NCI-H446 (cell line): Measurements from ENCODE around the gene LAPTM5.
A peak's percentile ranks its signal among the peaks of the same experiment; 100 is the strongest.
"Not testable (repeated sequence)": the region's sequence is repeated elsewhere in the genome, so short reads cannot be mapped to it uniquely, and the experiment has no call there.

ENCODE experiments used
- DNase-seq, 2 experiments: peaks; one replicate each; lab custom pipeline; 2025; lab: John Stamatoyannopoulos, UW

The LAPTM5 gene

GRCh38 chr1:30757352-30758120 is at the start of gene LAPTM5:
LAPTM5 (minus strand) TSS chr1:30757774; CDS start chr1:30757745, 29 bp downstream.
- DNase-seq: no peak

DNA sequence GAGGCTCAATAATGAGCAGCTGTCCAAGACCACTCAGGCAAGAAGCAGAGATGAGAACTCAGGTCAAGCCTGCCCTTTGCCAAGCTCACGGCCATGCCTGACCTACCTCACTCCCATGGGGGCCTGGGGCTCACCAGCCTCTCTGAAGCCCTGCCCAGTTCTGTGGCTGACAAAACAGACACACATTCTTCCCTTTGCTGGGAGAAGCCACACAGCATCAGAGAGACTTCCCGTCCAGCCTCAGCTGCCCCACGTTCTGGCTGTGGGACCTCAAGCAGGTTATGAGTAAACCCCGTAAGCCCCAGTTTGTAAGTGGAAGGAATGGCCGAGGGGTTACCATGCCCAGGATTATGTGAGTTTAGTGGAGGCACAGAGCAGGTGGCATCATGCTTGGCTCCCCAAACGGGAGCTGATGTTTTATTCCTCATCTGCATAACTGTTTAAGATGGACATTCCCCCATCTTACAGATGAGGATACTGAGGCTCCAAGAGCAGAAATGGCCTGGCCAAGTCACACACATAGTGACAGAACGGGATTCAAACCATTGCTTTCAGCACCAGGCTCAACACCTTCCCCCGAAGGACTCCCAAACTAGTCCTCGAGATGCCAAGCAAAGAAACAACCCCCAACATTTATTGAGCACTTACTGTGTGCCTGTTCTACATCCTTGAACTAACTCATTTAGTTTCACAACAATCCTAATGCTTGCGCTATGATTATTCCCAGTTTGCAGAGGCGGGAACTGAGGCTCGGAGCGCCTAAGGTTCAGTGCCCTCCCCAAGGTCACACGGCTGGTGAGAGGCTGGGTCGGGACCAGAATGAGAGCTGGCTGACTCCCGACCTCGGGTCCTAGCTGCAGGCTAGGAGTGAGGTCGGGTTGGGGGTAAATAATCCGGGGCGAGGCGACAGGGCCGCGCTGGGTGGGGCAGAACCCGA is 49.1 kb upstream of the LAPTM5 start:
- no peak for DNase-seq

DNA sequence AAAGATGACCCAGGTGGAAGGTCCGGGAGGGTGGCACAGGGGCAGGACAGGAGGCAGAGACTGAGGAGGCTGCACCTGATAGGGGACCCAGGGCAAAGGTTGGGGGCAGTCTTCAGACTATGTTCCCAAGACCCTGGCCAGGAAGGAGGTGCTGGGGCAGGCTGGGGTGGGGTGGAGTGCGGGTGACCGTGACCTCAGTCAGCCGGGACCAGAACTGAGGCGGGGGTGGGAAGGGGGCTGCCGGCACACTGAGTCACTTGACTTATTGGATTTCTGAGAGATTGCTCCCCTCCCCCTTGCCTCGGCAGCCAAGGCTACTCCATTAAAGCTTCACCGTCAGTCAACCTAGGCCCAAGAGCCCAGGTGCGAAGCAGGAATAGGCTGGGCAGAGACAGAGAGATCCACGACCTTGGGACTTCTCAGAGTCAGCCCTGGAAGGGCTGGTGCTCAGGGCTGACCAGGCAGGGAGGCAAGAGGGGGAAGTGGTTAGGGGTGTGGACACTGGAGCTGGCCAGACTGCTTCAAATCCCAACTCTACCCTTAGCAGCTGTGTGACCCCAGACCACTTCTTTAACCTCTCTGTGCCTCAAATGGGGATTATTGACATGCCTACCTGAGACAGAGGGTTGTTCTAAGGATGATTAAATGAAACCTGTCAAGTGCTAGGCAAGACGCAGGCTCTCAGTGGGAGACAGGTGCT is 47.9 kb upstream of the LAPTM5 start:
- DNase-seq: no peak

GRCh38 chr1:30804822-30805221 is 47.2 kb upstream of the LAPTM5 start:
- no peak for DNase-seq

GRCh38 chr1:30804352-30804751 is 46.8 kb upstream of the LAPTM5 start:
- no peak for DNase-seq

GRCh38 chr1:30803562-30803961 is 46.0 kb upstream of the LAPTM5 start:
- no peak for DNase-seq

DNA sequence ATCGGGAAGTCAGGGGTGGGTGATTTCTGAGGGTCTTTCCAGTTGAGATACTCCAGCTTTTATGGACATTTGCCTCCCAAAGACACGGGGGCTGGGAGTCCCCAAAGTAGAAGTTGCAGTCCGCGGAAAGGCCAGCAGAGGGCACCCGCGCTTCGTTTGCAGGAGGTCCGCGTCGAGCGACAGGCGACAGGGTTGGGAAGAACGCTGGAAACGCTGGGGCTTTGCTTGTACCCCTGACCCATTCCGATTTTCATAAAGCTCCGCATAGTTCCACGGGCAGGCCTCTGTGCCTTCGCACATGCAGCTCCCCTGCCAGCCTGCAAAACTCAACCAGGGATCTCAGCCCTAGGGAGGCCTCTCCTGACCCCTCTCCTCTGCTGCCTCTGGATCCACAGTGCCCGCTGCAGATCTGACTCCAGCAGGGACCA is 44.2 kb upstream of the LAPTM5 start:
- DNase-seq: peak; percentile 22 to 82

DNA sequence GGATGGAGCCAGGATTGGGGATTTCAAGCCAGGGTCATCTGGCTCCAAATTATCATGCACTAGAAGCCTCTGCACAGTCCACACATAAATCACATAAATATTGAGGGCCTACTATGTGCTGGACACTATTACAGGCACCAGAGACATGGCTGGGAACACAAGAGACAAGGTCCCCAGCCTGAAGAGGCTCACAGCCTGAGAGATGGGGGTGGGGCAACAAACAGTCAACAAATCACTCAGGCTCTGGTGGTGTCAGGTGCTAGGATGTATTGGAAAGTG is 41.6 kb upstream of the LAPTM5 start:
- DNase-seq: no peak

DNA sequence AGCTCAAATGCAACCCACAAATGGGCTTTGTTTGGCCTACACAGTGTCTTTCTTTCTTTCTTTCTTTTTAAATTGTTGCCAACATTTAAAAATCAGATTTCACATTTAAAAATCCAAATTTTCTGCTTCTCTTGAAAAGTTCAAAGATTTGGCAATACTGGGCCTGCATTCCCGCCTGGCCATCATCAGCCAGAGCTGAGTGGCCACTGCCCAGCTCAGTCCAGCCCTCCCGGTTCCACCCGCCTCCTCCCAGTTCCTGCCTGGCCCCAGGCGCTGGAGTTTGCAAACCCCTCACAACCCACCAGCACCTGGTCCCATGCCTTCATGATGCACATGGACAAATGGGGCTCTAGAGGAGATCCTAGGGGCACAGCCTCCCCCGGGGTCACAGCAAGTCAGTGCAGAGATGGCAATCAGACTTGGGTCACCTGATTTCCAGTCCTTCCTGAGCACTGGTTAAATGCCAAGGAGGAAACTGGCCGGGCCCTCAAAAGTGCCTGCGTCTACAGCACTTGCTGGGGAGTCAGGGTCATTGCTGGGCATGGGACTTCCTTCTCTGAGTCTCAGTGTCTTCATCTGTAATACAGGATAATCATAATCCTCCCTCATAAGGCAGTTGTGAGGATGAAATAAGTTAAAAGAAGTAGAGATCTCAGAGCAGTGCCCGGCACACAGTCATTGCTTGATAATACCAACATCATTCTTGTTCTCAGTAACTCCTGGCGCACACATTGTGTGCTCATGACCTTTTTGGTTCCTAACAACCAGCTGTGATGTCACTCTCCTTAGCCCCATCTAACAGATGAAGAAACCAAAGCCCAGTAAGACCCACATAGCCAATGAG is 41.0 kb upstream of the LAPTM5 start:
- DNase-seq: no peak

- no peak for DNase-seq
These were observed 37.5 kb upstream of the LAPTM5 start for GRCh38 chr1:30795026-30795425.

DNA sequence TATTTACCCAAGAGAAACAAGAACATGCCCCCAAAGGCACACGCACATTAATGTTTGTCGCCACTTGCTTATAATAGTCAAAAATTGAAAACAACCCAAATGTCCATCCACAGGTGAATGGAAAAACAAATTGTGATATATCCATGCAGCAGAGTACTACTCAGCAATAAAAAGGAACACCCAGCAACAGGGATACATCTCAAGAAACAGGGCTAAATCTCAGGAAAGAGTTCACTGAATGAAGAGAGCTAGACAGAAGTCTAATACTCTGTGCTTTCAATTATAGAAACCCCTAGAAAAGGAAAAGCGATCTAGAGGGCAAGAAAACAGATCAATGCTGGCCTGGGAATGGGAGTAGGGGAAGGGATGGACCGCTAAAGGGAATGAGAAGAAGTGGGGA is 36.7 kb upstream of the LAPTM5 start:
- no peak for DNase-seq

- no peak for DNase-seq
These were observed 35.6 kb upstream of the LAPTM5 start for GRCh38 chr1:30793209-30793608.

- DNase-seq: no peak
These were observed 34.3 kb upstream of the LAPTM5 start for GRCh38 chr1:30791868-30792267.

GRCh38 chr1:30790850-30791778 is 33.5 kb upstream of the LAPTM5 start:
- DNase-seq: no peak

GRCh38 chr1:30790256-30790525 is 32.6 kb upstream of the LAPTM5 start:
- not testable (repeated sequence) for DNase-seq

GRCh38 chr1:30789388-30790255 is 32.0 kb upstream of the LAPTM5 start:
- no peak for DNase-seq

GRCh38 chr1:30788580-30789387 is 31.2 kb upstream of the LAPTM5 start:
- no peak for DNase-seq

GRCh38 chr1:30787856-30788495 is 30.4 kb upstream of the LAPTM5 start:
- no peak for DNase-seq
